Sigmoid colon (tissue), 7 donors: Measurements from ENCODE around the gene CLDN2. TPM values are rescaled to one million over a fixed set of nuclear protein-coding genes. Genes with fewer than 3 reads are reported as not detected.

Experiments
- DNase-seq: peaks from one replicate; pipeline ENCODE4 v3.0.0-alpha.2; 2019
- H3K27ac ChIP-seq, 4 donors: fragments of 200-600 bp; sonication (generic); one replicate each; pipeline ENCODE4 v1.5.1; 2016 to 2019; ENCODE audit warnings: mild to moderate bottlenecking in 1 of 4
- H3K27me3 ChIP-seq, 3 donors: fragments of 200-600 bp; sonication (generic); one replicate each; pipeline ENCODE4 v1.5.1; 2019; ENCODE audit warnings: mild to moderate bottlenecking in 1 of 3
- H3K36me3 ChIP-seq, 4 donors: fragments of 200-600 bp; sonication (generic); one replicate each; pipeline ENCODE4 v1.5.1; 2016 to 2019
- H3K4me1 ChIP-seq, 4 donors: fragments of 200-600 bp; sonication (generic); one replicate each; pipeline ENCODE4 v1.5.1; 2017 to 2019
- H3K4me3 ChIP-seq, 4 donors: fragments of 200-600 bp; sonication (generic); one replicate each; pipeline ENCODE4 v1.5.1; 2017 to 2019; ENCODE audit warnings: mild to moderate bottlenecking in 2 of 4, moderate library complexity in 1 of 4
- H3K9me3 ChIP-seq, 4 donors: fragments of 200-600 bp in 3 of 4; sonication (generic) in 3 of 4; one replicate each; pipeline versions ENCODE4 v1.5.1 to v1.6.1; 2013 to 2019
- EP300 ChIP-seq, 4 donors: sonication (generic); formaldehyde crosslinking; IDR thresholded peaks; one replicate each; pipeline ENCODE4 v1.6.1; 2017; ENCODE audit warnings: antibody characterized with exemption in 4 of 4
- POLR2A ChIP-seq, 2 donors: fragments of 450-650 bp; IDR thresholded peaks; one replicate each; pipeline ENCODE4 v1.6.1; 2016; ENCODE audit warnings: antibody characterized with exemption in 2 of 2, mild to moderate bottlenecking in 2 of 2, moderate library complexity in 2 of 2
- POLR2AphosphoS5 ChIP-seq, 4 donors: sonication (generic); formaldehyde crosslinking; IDR thresholded peaks; one replicate each; pipeline ENCODE4 v1.6.1; 2017; ENCODE audit warnings: antibody characterized with exemption in 4 of 4
- WGBS, 2 donors: extraction: QIAGEN DNeasy Blood & Tissue Kit; methylation state at CpG; one replicate each; pipeline ENCODE4 v1.1.7; 2013; 5-methylcytosine and 5-hydroxymethylcytosine counted together
- intact Hi-C: fragments of 100-400 bp; cut with DNase I; formaldehyde crosslinking; loops from one replicate; pipeline ENCODE4 v1.15.1; 2023
- polyA plus RNA-seq, 3 donors: library from polyadenylated mRNA; stranded (reverse); fragments of 200-250 nt; gene quantifications; one replicate each; pipeline ENCODE4 v1.2.3, GENCODE V29; 2013
- total RNA-seq, 4 donors: library from RNA; depleted of rRNA; stranded (reverse); fragments of >200 nt; gene quantifications; one replicate each; pipeline ENCODE4 v1.1.0, GENCODE V29; 2016
- TF ChIP-seq, protein P1 (sequence below), 4 experiments: fragments of 450-650 bp in 3 of 4; fragments of 200-600 bp in 1 of 4; IDR thresholded peaks; one replicate each; pipeline ENCODE4 v1.5.1; 2016 to 2019; ENCODE audit warnings: antibody characterized with exemption in 4 of 4, mild to moderate bottlenecking in 3 of 4, moderate library complexity in 2 of 4
- donor health status: healthy with polysubstance abuse.
- donor health status: Bipolar disorder and iron deficiency.
- donor health status: healthy.

The CLDN2 gene
- total and polyA plus RNA-seq, 7 donors: 0.60 to 3.6 TPM; not detected in 5

DNA sequence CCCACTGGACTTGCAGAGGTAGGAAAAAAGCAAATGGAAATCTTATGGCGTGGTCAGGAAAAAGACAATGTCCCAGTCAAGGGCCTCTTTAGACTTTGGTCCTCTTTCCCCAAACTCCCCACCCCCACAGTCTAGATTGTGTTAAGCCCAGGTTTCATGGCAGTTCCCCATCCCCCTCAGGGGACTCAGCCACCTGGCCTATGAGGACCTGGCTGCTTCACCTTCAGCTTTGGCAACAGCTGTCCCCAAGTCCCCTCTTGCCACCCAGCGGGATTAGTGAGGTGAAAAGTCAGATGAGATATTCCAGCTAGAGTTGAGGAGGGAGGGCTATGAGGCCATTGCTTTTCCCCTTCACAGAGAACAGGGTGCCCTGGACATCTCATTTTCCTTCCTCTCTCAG is 17.5 kb upstream of the CLDN2 start:
- Histone ChIP-seq H3K9me3 (no peaks in the 10 kb centered on the region), H3K4me1 (no peaks in the 10 kb centered on the region), H3K27me3 (no peaks in the 10 kb centered on the region), H3K27ac (no peak overlapping the region), H3K4me3 (no peak overlapping the region), H3K36me3 (no peaks in the 10 kb centered on the region)
- DNase-seq: no peak
- TF ChIP-seq EP300 (IDR thresholded peaks at IDR 0.05) (no peak), POLR2AphosphoS5 (IDR thresholded peaks at IDR 0.05) (no peak), POLR2A (IDR thresholded peaks at IDR 0.05) (no peak)
- TF ChIP-seq, protein P1, sequence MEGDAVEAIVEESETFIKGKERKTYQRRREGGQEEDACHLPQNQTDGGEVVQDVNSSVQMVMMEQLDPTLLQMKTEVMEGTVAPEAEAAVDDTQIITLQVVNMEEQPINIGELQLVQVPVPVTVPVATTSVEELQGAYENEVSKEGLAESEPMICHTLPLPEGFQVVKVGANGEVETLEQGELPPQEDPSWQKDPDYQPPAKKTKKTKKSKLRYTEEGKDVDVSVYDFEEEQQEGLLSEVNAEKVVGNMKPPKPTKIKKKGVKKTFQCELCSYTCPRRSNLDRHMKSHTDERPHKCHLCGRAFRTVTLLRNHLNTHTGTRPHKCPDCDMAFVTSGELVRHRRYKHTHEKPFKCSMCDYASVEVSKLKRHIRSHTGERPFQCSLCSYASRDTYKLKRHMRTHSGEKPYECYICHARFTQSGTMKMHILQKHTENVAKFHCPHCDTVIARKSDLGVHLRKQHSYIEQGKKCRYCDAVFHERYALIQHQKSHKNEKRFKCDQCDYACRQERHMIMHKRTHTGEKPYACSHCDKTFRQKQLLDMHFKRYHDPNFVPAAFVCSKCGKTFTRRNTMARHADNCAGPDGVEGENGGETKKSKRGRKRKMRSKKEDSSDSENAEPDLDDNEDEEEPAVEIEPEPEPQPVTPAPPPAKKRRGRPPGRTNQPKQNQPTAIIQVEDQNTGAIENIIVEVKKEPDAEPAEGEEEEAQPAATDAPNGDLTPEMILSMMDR (IDR thresholded peaks at IDR 0.05): no peak
- intact Hi-C loops: no loop called here
- WGBS, 2 donors: 93 to 96% methylated on average over 2 of the region's 2 CpGs

DNA sequence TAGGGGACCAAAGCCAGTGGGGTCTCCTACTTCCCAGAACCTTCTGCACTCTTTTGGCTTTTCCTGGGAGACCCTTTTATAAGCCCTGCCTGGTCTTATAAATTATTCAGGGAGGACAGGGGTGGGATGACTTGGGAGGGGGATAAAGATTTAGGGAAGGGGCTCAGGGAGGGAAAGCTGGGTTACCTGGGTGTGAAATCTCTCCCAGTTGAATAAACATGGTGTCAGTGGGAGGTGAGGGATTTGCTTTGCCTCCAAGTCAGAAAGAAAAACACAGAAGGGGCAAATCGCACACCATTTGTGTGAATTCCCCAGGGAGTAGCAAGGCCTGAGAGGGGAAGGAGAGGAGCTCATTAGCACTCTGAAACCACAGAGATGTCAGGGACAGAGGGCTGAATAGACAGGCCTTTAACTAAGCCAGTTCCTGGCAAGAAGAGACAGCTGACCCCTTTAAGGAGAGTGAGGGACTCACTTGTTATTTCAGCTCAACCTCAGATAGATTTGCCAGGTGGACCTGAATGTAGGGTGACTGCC is 16.8 kb upstream of the CLDN2 start, which contains the start of gene RIPPLY1:
TSS of gene RIPPLY1 (minus strand) at position 51 of the 534 bp plus-strand sequence. CDS start 54 bp downstream, outside the sequence.
- intact Hi-C loops: no loop called here
- Histone ChIP-seq H3K27ac (no peak within 1 kb of the TSS), H3K4me1 (no peaks in the 10 kb centered on the region), H3K9me3 (no peaks in the 10 kb centered on the region), H3K27me3 (no peaks in the 10 kb centered on the region), H3K36me3 (no peaks in the 10 kb centered on the region), H3K4me3 (no peak within 1 kb of the TSS)
- TF ChIP-seq, protein P1 (IDR thresholded peaks at IDR 0.05): no peak
- TF ChIP-seq POLR2A (IDR thresholded peaks at IDR 0.05): no peak
- TF ChIP-seq EP300 (IDR thresholded peaks at IDR 0.05): no peak
- no peak for TF ChIP-seq POLR2AphosphoS5 (IDR thresholded peaks at IDR 0.05)
- 77 to 100% methylated on average over 1 of the region's 1 CpG for WGBS, 2 donors
- no peak for DNase-seq

DNA sequence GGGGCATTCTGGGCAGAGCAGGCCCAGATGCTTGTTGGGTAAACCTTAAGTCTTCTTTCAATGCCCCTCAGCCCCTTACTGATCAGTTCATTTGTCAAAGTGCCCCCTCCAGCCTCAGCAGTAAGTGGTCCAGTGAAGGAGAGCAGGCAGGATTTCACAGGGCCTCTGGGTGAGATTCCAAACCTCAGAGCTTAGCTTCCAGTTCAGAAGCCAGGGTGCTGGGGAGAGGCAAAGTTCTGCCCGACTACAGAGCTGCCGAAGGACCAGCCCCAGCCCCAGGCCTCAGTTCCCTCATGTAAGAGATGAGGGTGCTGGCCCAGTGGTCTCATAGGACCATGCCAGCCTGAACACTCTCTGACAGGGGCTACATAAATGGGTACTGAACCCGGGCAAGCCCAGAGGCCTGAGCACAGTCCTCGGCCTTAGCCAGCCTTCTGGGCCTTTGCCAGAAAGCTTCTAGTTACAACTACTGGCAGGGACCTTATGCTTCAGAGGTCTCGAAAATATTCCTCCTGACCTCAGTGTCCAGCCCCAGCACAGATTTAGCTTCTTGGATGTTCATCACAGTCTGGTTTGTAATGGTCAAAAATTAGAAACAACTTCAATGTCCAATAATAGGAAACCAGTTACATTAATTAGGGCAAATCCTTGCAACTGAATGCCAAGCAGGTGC is 16.2 kb upstream of the CLDN2 start:
- Histone ChIP-seq H3K4me1 (no peaks in the 10 kb centered on the region), H3K36me3 (no peaks in the 10 kb centered on the region), H3K27ac (no peak overlapping the region), H3K9me3 (no peaks in the 10 kb centered on the region), H3K27me3 (no peaks in the 10 kb centered on the region), H3K4me3 (no peak overlapping the region)
- WGBS, 2 donors: 86% methylated on average over 5 of the region's 5 CpGs
- no peak for DNase-seq
- TF ChIP-seq EP300 (IDR thresholded peaks at IDR 0.05): no peak
- TF ChIP-seq POLR2A (IDR thresholded peaks at IDR 0.05): no peak
- TF ChIP-seq, protein P1 (IDR thresholded peaks at IDR 0.05): no peak
- no peak for TF ChIP-seq POLR2AphosphoS5 (IDR thresholded peaks at IDR 0.05)
- intact Hi-C loops: no loop called here

DNA sequence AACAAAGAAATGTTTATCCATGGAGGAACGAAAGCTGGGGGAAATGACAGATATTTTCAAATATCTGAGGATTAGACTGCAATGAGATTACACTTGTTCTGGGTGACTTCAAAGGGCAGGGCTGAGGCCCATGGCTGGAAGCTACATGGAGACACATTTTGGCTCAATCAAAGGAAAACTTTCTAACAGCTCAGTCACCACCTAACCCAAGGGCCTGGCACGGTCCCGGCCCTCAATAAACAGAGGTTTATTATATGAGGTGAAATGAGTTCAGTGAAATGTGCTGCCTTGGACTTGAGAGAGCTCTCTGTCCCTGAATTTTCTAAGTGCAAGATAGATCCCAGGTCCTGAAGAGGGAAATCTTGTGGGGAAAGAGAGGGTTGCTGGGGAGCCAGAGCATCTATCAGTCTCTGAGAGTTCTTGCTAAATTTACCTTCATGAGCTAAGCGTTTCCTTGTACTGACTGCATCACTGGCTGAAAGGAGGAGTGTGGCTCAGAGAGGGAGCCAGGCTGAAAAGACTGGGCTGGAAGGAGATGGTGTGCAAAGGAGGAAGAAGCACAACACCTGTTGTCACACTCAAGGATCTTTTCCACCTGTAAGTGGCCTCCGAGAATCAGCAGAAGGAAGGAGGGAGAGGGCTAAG is 15.0 kb upstream of the CLDN2 start:
- no peak for TF ChIP-seq POLR2A (IDR thresholded peaks at IDR 0.05)
- no peak for TF ChIP-seq EP300 (IDR thresholded peaks at IDR 0.05)
- TF ChIP-seq, protein P1 (IDR thresholded peaks at IDR 0.05): no peak
- TF ChIP-seq POLR2AphosphoS5 (IDR thresholded peaks at IDR 0.05): no peak
- Histone ChIP-seq H3K4me1 (no peaks in the 10 kb centered on the region), H3K36me3 (no peaks in the 10 kb centered on the region), H3K27ac (no peak overlapping the region), H3K4me3 (no peak overlapping the region), H3K9me3 (no peaks in the 10 kb centered on the region), H3K27me3 (no peaks in the 10 kb centered on the region)
- no peak for DNase-seq
- intact Hi-C loops: no loop called here
- 47 to 59% methylated on average over 5 of the region's 5 CpGs for WGBS, 2 donors
